GM18873 (cell line): Measurements from ENCODE around the gene PLCXD1.
"Not testable (repeated sequence)": the region's sequence is repeated elsewhere in the genome, so short reads cannot be mapped to it uniquely, and the experiment has no call there.

ENCODE experiments used
- ATAC-seq: cut with Tn5 transposase; IDR thresholded peaks from one replicate; pipeline ENCODE4 v1.9.1; 2021; ENCODE audit warnings: mild to moderate bottlenecking, moderate library complexity, moderate number of reproducible peaks; ENCODE audit not compliant: unreplicated experiment, low FRiP score

PLCXD1 gene

DNA sequence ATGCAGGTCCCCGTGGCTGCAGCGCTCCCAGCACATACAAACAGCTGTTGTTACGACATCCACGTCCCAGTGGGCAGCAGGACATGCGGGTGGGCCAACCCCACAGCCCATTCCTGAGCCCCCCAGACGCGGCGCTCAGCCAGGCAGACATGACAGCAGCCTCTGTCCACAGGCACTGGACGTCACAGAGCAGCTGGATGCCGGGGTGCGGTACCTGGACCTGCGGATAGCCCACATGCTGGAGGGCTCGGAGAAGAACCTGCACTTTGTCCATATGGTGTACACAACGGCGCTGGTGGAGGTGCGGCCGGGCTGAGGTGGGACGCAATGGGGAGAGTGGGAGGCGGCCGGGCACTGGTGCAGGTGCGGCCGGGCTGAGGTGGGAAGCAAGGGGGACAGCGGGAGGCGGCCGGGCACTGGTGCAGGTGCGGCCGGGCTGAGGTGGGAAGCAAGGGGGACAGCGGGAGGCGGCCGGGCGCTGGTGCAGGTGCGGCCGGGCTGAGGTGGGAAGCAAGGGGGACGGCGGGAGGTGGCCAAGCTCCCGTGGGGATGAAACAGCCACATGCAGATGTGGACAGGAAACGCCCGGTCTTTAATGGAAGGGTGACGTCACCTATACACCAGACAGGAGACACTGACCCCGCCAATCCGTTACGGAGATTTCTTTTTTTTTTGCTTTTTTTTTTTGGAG is 9.4 kb downstream of the PLCXD1 start:
- ATAC-seq = no peak

DNA sequence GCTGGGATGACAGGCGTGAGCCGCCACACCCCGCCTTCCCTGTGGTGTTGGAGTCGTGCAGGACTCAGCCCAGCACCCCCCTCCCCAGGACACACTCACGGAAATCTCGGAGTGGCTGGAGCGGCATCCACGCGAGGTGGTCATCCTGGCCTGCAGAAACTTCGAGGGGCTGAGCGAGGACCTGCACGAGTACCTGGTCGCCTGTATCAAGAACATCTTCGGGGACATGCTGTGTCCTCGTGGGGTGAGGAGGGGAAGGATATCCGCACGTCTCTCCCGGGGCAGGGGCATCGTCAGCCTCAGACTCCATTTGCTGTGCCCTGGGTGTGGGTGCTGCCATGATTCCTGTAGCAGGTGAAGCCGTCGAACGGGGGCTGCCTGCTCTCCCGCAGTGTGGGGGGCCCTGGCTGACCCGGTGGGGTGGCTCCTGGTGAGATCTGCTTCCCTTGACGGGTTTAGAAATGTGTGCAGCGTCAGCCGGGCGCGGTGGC is 10.3 kb downstream of the PLCXD1 start:
- no peak for ATAC-seq

DNA sequence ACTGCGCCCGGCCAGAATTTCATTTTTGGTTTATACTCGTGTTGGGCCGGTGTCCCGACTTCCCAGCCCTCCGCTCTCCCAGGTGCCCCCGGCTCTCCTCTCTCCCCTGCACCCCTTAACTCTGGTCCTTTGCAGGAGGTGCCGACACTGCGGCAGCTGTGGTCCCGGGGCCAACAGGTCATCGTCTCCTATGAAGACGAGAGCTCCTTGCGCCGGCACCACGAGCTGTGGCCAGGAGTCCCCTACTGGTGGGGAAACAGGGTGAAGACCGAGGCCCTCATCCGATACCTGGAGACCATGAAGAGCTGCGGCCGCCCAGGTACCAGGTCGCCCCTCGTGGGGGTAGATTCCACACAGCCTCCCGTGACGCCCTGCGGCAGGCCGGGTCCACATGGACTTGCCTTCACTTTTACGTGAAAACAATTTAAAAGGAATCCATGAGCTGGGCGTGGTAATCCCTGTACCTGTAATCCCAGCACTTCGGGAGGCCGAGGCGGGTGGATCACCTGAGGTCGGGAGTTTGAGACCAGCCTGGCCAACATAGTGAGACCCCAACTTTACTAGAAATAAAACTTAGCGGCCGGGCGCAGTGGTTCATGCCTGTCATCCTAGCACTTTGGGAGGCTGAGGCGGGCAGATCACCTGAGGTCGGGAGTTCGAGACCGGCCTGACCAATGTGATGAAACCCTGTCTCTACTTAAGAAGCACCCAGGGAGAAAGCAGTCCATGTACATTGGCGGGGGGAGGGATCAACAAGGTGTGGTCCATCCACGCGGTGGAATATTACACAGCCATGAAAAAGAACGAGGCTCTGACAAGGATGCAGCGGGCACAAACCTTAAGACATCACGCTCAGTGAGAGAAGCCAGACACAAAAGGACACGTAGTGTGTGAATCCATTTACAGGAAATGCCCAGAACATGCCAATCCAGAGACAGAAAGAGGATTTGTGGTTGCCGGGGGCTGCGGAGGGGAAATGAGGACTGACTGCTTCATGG is 12.0 kb downstream of the PLCXD1 start:
- no peak for ATAC-seq

GRCh38 chrX:295136-295535 is 14.0 kb downstream of the PLCXD1 start:
- ATAC-seq = no peak

- ATAC-seq = no peak
These were observed 17.8 kb downstream of the PLCXD1 start for GRCh38 chrX:298993-299392.

GRCh38 chrX:300334-300733 is 19.2 kb downstream of the PLCXD1 start:
- ATAC-seq = no peak

- ATAC-seq = no peak
These were observed 21.8 kb downstream of the PLCXD1 start for GRCh38 chrX:302975-303374.

- not testable (repeated sequence) for ATAC-seq
These were observed 24.8 kb downstream of the PLCXD1 start for GRCh38 chrX:305781-306613.

DNA sequence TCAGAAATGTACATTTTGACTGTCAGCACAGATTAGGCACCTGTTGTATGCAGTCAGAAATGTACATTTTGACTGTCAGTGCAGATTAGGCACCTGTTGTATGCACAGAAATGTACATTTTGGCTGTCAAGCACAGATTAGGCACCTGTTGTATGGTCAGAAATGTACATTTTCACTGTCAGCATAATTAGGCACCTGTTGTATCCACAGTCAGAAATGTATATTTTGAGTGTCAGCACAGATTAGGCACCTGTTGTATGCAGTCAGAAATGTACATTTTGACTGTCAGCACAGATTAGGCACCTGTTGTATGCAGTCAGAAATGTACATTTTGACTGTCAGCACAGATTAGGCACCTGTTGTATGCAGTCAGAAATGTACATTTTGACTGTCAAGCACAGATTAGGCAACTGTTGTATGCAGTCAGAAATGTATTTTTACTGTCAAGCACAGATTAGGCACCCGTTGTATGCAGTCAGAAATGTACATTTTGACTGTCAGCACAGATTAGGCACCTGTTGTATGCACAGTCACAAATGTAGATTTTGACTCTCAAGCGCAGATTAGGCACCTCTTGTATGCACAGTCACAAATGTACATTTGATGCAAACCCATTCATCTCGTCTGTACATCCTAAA is 25.6 kb downstream of the PLCXD1 start:
- ATAC-seq = not testable (repeated sequence)

DNA sequence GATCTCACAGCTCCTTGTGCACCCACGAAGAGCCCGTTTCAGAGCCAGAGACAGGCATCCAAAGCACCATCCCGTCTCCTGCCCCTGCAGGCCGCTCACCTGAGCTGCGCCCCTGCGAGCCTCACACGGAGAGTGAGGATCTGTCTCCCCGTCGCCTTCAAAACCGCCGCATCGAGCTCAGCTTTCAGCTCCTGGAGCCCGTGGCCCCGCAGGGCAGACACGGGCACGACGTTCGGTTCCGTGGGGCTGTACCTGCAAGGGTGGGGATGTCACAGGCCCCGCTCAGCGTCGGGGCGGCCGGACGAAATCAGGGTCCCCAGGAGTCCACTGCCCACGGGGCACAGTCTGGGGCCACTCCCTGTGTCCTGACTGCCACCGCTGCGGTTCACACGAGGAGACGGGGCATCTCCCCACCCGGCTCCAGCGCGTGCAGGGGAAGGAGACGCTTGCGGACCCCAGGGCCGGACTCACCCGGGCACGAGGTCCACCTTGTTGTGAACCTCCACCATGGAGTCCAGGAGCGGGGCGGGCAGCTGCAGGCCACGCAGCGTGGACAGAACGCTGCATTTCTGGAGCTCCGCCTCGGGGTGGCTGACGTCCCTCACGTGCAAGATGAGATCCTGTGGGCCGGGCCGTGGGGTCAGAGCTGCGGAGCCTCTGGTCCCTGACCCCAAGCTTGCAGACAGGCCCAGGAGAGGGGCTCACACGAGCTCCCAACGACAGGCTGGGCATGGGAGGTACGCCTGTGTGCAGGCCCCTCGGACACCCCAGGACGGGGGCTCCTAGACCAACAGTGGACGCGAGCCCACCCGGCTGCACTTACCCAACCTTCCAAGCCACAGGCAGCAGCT is 26.3 kb downstream of the PLCXD1 start:
- ATAC-seq = no peak

DNA sequence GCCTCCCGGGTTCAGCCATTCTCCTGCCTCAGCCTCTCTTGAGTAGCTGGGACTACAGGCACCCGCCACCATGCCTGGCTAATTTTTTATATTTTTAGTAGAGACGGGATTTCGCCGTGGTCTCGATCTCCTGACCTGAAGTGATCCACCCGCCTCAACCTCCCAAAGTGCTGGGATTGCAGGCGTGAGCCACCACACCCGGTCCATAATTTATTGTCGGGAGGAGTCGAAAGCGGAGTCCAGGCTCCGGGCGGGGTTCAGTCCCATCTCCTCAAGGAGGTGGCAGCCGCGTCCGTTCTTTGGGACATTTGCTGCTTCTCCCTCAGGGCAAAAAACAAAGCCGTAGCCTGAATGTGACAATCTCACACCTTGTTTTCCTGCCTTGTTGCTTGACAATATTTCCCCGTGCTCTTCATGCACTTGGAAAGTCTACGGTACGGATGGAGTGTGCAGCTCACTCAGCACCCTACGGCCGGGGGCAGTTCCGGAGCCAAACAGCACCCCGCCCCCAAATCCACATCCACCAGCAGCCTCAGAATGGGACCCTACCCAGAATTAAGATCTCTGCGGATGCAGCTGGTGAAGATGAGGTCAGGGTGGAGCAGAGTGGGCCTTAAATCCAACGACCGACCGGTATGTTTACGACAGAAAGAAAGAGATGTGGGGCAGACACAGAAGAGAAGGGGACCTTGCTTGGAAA is 27.8 kb downstream of the PLCXD1 start:
- no peak for ATAC-seq

DNA sequence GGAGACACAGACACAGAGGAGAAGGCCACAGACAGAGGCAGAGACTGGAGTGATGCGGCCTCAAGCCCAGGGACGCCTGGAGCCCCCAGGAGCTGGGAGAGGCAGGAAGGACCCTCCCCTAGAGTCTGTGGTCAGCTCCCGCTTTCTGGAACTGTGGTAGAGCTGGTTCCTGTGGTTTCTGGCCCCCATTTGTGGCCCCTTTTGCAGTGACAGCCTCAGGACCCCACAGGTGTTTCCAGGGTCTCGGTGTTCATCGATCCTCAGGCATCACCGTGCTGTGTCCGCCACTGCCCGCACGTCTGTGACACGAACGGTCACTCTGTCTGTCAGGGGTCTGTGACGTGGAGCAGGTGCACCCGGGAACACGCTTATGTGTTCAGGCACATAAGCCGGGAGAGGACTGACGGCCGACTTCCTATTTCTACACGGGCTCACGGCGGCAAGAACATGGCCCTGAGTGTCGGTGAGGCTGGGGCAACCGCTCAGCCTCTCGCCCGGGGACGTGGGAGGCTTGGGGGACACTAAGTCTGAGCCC is 29.5 kb downstream of the PLCXD1 start:
- no peak for ATAC-seq

DNA sequence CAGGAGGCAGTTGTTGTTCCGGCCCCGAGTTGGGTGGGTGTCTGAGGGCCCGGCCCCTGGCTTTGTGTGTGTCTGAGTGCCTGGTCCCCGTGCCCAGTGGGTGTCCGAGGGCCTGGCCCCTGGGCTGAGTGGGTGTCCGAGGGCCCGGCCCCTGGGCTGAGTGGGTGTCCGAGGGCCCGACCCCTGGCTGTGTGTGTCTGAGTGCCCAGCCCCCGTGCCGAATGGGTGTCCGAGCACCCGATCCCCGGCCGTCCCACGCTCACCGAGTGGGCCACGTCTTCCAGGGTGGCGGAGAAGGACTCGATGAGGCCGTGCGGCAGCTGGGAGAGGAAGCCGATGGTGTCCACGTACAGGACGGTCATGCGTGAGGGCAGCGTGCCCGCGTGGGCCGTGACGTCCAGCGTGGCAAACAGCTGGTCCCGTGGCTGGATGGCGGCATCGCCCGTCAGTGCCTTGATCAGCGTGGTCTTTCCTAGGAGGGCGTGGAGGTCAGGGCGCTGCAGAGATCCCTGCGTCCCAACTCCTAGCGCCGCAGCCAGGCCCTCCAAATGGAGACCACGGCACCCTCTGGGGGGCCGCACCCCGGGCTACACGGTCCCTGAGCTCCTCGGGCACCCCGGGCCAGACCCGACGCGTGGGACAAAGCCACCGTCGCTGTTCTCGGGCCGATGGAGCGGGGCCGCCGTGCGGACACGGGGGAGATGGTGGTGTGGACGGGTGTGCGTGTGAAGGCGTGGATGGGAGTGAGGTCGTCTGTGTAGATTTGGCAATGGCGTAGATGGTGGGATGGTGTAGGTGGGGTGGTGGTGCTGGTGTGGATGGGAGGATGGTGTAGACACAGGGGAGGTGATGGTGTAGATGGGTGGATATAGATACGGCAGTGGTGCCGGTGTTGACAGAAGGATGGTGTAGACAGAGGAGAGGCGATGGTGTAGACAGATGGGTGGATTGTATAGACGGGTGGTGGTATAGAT is 30.3 kb downstream of the PLCXD1 start:
- no peak for ATAC-seq

DNA sequence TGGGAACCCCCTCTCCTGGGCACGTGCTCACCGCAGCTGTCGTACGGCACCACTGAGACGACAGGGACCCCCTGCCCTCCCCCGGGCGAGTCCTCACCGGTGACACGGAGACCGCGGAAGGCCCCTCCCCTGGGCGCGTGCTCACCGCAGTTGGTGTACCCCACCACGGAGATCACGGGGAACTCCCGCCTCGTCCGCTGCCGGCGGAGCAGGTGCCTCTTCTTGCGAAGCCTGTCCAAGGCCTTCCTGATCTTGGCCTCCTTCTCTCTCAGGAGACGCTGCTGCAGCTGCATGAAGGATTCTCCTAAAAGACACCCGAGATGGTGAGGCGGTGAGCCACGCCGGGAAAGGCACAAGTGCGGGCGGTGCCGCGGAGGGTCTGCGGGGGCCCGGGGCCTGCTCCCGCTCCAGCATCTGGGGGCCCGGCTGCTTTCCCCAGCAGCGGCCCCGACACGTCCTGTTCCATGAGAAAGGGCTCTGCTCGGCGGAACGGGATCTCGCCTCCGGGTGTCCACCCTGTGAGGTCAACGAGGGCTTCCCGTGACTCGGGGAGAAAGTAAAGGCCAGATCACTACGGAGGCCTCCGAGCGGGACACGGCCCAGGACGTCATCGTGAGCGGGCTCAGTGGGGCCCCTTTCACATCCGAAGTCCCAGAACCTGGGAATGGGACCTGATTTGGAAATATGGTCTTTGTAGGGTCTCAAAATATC is 31.6 kb downstream of the PLCXD1 start:
- no peak for ATAC-seq

- ATAC-seq = no peak
These were observed 32.4 kb downstream of the PLCXD1 start for GRCh38 chrX:313546-313945.

- ATAC-seq = no peak
These were observed 32.9 kb downstream of the PLCXD1 start for GRCh38 chrX:314049-314448.
